GM18502 (cell line): ENCODE data around the gene HEATR3.
A peak's percentile ranks its signal among the peaks of the same experiment; 100 is the strongest.

ENCODE experiments used
- ATAC-seq: cut with Tn5 transposase; IDR thresholded peaks from one replicate; pipeline ENCODE4 v1.9.1; 2021; ENCODE audit warnings: mild to moderate bottlenecking; ENCODE audit not compliant: unreplicated experiment, poor library complexity

HEATR3 gene

GRCh38 chr16:50065624-50066481 is at the start of gene HEATR3:
HEATR3 (plus strand) TSS chr16:50065970; CDS start chr16:50066132, 162 bp downstream.
- peak; percentile 80 for ATAC-seq

GRCh38 chr16:50017553-50017952 is 48.2 kb upstream of the HEATR3 start:
- ATAC-seq: no peak

- no peak for ATAC-seq
These were observed 44.2 kb upstream of the HEATR3 start for GRCh38 chr16:50021544-50021943.

GRCh38 chr16:50023641-50024040 is 42.1 kb upstream of the HEATR3 start:
- no peak for ATAC-seq

GRCh38 chr16:50024207-50024606 is 41.6 kb upstream of the HEATR3 start:
- no peak for ATAC-seq

GRCh38 chr16:50024684-50025536 is 40.9 kb upstream of the HEATR3 start, which contains the start of gene CNEP1R1:
CNEP1R1 (plus strand) TSS chr16:50025225; CDS start chr16:50025316, 91 bp downstream.
- peak; percentile 99 for ATAC-seq

GRCh38 chr16:50025537-50025931 is 40.2 kb upstream of the HEATR3 start:
- peak; percentile 2 for ATAC-seq

- ATAC-seq: no peak
These were observed 37.9 kb upstream of the HEATR3 start for GRCh38 chr16:50027829-50028228.

- no peak for ATAC-seq
These were observed 30.2 kb upstream of the HEATR3 start for GRCh38 chr16:50035468-50035992.

GRCh38 chr16:50036426-50036825 is 29.3 kb upstream of the HEATR3 start:
- no peak for ATAC-seq

GRCh38 chr16:50037662-50038220 is 28.0 kb upstream of the HEATR3 start:
- ATAC-seq: no peak

GRCh38 chr16:50038286-50038685 is 27.5 kb upstream of the HEATR3 start:
- ATAC-seq: no peak

GRCh38 chr16:50038756-50039529 is 26.8 kb upstream of the HEATR3 start:
- ATAC-seq: no peak

GRCh38 chr16:50040018-50040417 is 25.8 kb upstream of the HEATR3 start:
- ATAC-seq: no peak

- no peak for ATAC-seq
These were observed 25.1 kb upstream of the HEATR3 start for GRCh38 chr16:50040710-50041109.

GRCh38 chr16:50043358-50043757 is 22.4 kb upstream of the HEATR3 start:
- ATAC-seq: no peak

- no peak for ATAC-seq
These were observed 20.4 kb upstream of the HEATR3 start for GRCh38 chr16:50045412-50045811.

GRCh38 chr16:50046853-50047252 is 18.9 kb upstream of the HEATR3 start:
- no peak for ATAC-seq

- no peak for ATAC-seq
These were observed 17.9 kb upstream of the HEATR3 start for GRCh38 chr16:50047864-50048263.

GRCh38 chr16:50050802-50051201 is 15.0 kb upstream of the HEATR3 start:
- no peak for ATAC-seq
